ENCODE results near the gene MPZ. TPM values are rescaled to one million over a fixed set of nuclear protein-coding genes. Genes with fewer than 3 reads are reported as not detected.
"Not testable (repeated sequence)": the region's sequence is repeated elsewhere in the genome, so short reads cannot be mapped to it uniquely, and the experiment has no call there.

Gene MPZ
- total and polyA plus RNA-seq, 2 donors = 3.6 to 4.5 TPM

GRCh38 chr1:161330346-161330745 is 20.6 kb upstream of the MPZ start:
- no peak for DNase-seq (ENCODE audit: low read depth in 6 of 9, low spot score in 9 of 9)
- Histone ChIP-seq H3K36me3 (ENCODE audit: control insufficient read depth in 2 of 2, insufficient read depth in 2 of 2, low read length in 1 of 2) (peaks cover 29 to 61% of the 10 kb centered on the region in 2 donors), H3K27me3 (ENCODE audit: control insufficient read depth in 2 of 2, insufficient read depth in 1 of 2, low read length in 1 of 2) (no peaks in the 10 kb centered on the region), H3K9me3 (ENCODE audit: control insufficient read depth in 2 of 2, insufficient read depth in 1 of 2, low read length in 1 of 2) (no peaks in the 10 kb centered on the region), H3K27ac (ENCODE audit: low read depth in 1 of 2, low read length in 1 of 2) (no peak overlapping the region), H3K4me3 (ENCODE audit: low read length in 2 of 2) (no peak overlapping the region), H3K4me1 (ENCODE audit: control insufficient read depth in 2 of 2, insufficient read depth in 2 of 2, low read length in 2 of 2) (no peaks in the 10 kb centered on the region)
- WGBS = 97% methylated on average over 4 of the region's 4 CpGs

DNA sequence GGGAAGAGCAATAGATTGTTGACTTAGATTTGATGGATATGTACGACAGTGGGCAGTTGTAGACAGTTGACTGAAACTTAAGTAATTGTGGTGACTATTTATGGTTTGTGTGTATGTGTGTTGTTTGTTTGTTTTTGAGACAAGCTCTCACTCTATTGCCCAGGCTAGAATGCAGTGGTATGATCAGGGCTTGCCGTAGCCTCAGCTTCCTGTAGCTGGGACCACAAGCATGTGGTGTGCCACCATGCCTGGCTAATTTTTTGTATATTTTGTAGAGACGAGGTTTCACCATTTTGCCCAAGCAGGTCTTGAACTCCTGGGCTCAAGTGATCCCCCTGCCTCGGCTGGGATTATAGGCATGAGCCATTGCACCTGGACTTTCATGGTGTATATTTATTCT is 14.3 kb upstream of the MPZ start:
- Histone ChIP-seq H3K9me3 (ENCODE audit: control insufficient read depth in 2 of 2, insufficient read depth in 1 of 2, low read length in 1 of 2) (no peaks in the 10 kb centered on the region), H3K36me3 (ENCODE audit: control insufficient read depth in 2 of 2, insufficient read depth in 2 of 2, low read length in 1 of 2) (peaks cover 23 to 24% of the 10 kb centered on the region in 2 donors), H3K27me3 (ENCODE audit: control insufficient read depth in 2 of 2, insufficient read depth in 1 of 2, low read length in 1 of 2) (no peaks in the 10 kb centered on the region), H3K27ac (ENCODE audit: low read depth in 1 of 2, low read length in 1 of 2) (no peak overlapping the region), H3K4me3 (ENCODE audit: low read length in 2 of 2) (no peak overlapping the region), H3K4me1 (ENCODE audit: control insufficient read depth in 2 of 2, insufficient read depth in 2 of 2, low read length in 2 of 2) (no peaks in the 10 kb centered on the region)
- no peak for DNase-seq (ENCODE audit: low read depth in 6 of 9, low spot score in 9 of 9)
- WGBS = 71% methylated on average over 4 of the region's 4 CpGs

DNA sequence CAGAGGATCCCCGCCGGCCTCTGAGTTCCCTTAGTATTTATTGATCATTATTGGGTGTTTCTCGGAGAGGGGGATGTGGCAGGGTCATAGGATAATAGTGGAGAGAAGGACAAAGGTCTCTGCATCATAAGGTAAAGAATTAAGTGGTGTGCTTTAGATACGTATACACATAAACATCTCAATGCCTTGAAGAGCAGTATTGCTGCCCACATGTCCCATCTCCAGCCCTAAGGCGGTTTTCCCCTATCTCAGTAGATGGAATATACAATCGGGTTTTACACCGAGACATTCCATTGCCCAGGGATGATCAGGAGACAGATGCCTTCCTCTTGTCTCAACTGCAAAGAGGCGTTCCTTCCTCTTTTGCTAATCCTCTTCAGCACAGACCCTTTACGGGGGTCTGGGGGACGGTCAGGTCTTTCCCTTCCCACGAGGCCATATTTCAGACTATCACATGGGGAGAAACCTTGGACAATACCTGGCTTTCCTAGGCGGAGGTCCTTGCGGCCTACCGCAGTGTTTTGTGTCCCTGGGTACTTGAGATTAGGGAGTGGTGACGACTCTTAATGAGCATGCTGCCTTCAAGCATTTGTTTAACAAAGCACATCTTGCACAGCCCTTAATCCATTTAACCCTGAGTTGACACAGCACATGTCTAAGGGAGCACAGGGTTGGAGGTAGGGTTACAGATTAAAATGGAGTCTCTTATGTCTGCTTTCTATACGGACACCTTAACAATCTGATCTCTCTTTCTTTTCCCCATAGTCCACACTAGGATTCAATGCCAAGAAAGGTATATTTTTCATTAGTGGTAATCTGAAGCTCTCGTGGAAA is 6.3 kb upstream of the MPZ start:
- H3K4me1 ChIP-seq (ENCODE audit: control insufficient read depth in 2 of 2, insufficient read depth in 2 of 2, low read length in 2 of 2) = peaks cover 9 to 12% of the 10 kb centered on the region in 2 donors
- not testable (repeated sequence) for H3K36me3 ChIP-seq (ENCODE audit: control insufficient read depth in 2 of 2, insufficient read depth in 2 of 2, low read length in 1 of 2); H3K9me3 ChIP-seq (ENCODE audit: control insufficient read depth in 2 of 2, insufficient read depth in 1 of 2, low read length in 1 of 2); H3K4me3 ChIP-seq (ENCODE audit: low read length in 2 of 2); H3K27me3 ChIP-seq (ENCODE audit: control insufficient read depth in 2 of 2, insufficient read depth in 1 of 2, low read length in 1 of 2); DNase-seq (ENCODE audit: low read depth in 6 of 9, low spot score in 9 of 9); H3K27ac ChIP-seq (ENCODE audit: low read depth in 1 of 2, low read length in 1 of 2)
- 96% methylated on average over 17 of the region's 17 CpGs for WGBS

- no peaks in the 10 kb centered on the region for H3K9me3 ChIP-seq (ENCODE audit: control insufficient read depth in 2 of 2, insufficient read depth in 1 of 2, low read length in 1 of 2)
- under 1% methylated on average over 45 of the region's 45 CpGs for WGBS
- H3K36me3 ChIP-seq (ENCODE audit: control insufficient read depth in 2 of 2, insufficient read depth in 2 of 2, low read length in 1 of 2) = peaks cover 0 to under 1% of the 10 kb centered on the region in 2 donors
- H3K27ac ChIP-seq (ENCODE audit: low read depth in 1 of 2, low read length in 1 of 2) = peak within 1 kb of the TSS; percentile 91 to 92
- peak; percentile 75 to 95 (median 87) for DNase-seq (ENCODE audit: low read depth in 6 of 9, low spot score in 9 of 9)
- H3K4me3 ChIP-seq (ENCODE audit: low read length in 2 of 2) = peak within 1 kb of the TSS; percentile 77
- H3K27me3 ChIP-seq (ENCODE audit: control insufficient read depth in 2 of 2, insufficient read depth in 1 of 2, low read length in 1 of 2) = peaks cover 2 to 3% of the 10 kb centered on the region in 2 donors
- peaks cover 9 to 12% of the 10 kb centered on the region in 2 donors for H3K4me1 ChIP-seq (ENCODE audit: control insufficient read depth in 2 of 2, insufficient read depth in 2 of 2, low read length in 2 of 2)
These were observed 4.6 kb upstream of the MPZ start, which contains the start of gene SDHC for GRCh38 chr1:161314201-161314981. SDHC (plus strand) TSS chr1:161314381; CDS start chr1:161314406, 25 bp downstream.

DNA sequence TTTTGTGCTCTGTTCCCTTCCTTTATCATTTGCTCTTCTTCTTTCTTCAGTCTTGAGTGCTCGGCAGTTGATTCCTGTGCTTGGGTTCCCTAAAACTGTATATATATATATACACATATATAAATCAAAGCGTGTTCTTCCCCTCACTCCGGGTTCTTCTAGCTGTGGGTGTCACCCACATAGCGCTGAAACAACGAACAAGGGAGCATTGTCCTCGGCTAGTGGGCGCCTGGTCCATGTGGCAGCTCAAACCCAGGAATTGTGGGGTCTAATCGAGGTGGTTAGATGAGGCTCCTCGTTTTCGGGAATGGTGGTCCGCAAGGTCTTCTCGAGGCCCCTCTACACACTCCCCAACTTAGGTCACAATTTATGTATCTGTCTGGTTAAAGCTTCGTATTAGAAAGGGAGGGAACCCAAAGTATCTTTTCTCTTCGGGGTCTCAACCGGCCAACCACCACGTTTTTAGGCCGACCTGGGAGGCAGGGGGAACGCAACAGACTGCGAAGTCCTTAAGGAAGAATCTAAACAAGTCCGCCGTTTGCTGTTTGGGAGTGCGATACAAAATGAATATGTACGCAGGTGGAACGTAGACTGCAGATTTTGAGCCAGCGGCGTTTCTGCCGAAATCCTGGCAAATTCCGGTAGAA is 3.9 kb upstream of the MPZ start:
- Histone ChIP-seq H3K36me3 (ENCODE audit: control insufficient read depth in 2 of 2, insufficient read depth in 2 of 2, low read length in 1 of 2) (no peaks in the 10 kb centered on the region), H3K9me3 (ENCODE audit: control insufficient read depth in 2 of 2, insufficient read depth in 1 of 2, low read length in 1 of 2) (no peaks in the 10 kb centered on the region), H3K27me3 (ENCODE audit: control insufficient read depth in 2 of 2, insufficient read depth in 1 of 2, low read length in 1 of 2) (peaks cover 2 to 5% of the 10 kb centered on the region in 2 donors), H3K4me3 (ENCODE audit: low read length in 2 of 2) (peak overlapping the region; percentile 77), H3K27ac (ENCODE audit: low read depth in 1 of 2, low read length in 1 of 2) (peak overlapping the region; percentile 91 to 92), H3K4me1 (ENCODE audit: control insufficient read depth in 2 of 2, insufficient read depth in 2 of 2, low read length in 2 of 2) (peaks cover 9 to 12% of the 10 kb centered on the region in 2 donors)
- WGBS = 41% methylated on average over 28 of the region's 28 CpGs
- DNase-seq (ENCODE audit: low read depth in 6 of 9, low spot score in 9 of 9) = no peak

- no peaks in the 10 kb centered on the region for H3K36me3 ChIP-seq (ENCODE audit: control insufficient read depth in 2 of 2, insufficient read depth in 2 of 2, low read length in 1 of 2)
- DNase-seq (ENCODE audit: low read depth in 6 of 9, low spot score in 9 of 9) = no peak
- no peaks in the 10 kb centered on the region for H3K9me3 ChIP-seq (ENCODE audit: control insufficient read depth in 2 of 2, insufficient read depth in 1 of 2, low read length in 1 of 2)
- WGBS = 98% methylated on average over 4 of the region's 4 CpGs
- H3K27me3 ChIP-seq (ENCODE audit: control insufficient read depth in 2 of 2, insufficient read depth in 1 of 2, low read length in 1 of 2) = peaks cover 2 to 6% of the 10 kb centered on the region in 2 donors
- peaks cover 9 to 12% of the 10 kb centered on the region in 2 donors for H3K4me1 ChIP-seq (ENCODE audit: control insufficient read depth in 2 of 2, insufficient read depth in 2 of 2, low read length in 2 of 2)
- no peak overlapping the region for H3K4me3 ChIP-seq (ENCODE audit: low read length in 2 of 2)
- no peak overlapping the region for H3K27ac ChIP-seq (ENCODE audit: low read depth in 1 of 2, low read length in 1 of 2)
These were observed 1.9 kb upstream of the MPZ start for GRCh38 chr1:161311595-161312181.

DNA sequence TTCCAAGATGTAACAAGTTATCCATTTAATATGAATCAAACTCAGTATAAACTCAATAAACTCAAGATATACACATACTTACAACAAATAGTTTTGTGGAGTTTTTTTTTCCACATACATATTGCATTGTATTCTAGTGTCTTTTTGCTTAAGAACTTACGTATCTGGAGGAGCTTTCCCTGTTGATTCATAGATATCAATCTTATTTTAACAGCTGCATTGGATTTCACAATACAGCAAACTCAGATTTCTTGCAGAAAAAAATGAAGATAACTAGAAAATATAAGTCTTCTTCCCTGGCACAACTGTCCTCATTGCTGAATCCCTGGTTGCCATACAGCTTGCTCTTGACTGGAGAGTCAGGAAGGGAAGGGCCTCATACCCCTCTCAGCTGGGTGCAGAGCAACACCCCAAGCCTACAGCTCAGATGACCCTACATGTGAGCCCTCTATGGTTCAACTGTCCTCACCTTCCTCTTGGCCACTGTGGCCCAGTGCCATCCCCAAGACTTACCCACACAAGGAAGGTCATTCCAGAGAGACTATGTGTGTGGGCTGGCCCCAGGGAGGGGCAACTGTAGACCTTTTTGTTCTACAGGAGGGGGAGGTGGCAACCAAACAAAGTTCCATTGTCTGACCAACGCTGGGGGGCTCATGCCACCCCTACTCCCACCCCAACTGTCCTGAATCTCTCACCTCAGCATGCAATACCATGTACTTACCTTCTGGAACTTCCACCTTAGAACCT is 1.7 kb downstream of the MPZ start:
- peaks cover 8 to 13% of the 10 kb centered on the region in 2 donors for H3K4me1 ChIP-seq (ENCODE audit: control insufficient read depth in 2 of 2, insufficient read depth in 2 of 2, low read length in 2 of 2)
- no peak for DNase-seq (ENCODE audit: low read depth in 6 of 9, low spot score in 9 of 9)
- no peaks in the 10 kb centered on the region for H3K9me3 ChIP-seq (ENCODE audit: control insufficient read depth in 2 of 2, insufficient read depth in 1 of 2, low read length in 1 of 2)
- peaks cover 2 to 6% of the 10 kb centered on the region in 2 donors for H3K27me3 ChIP-seq (ENCODE audit: control insufficient read depth in 2 of 2, insufficient read depth in 1 of 2, low read length in 1 of 2)
- no peaks in the 10 kb centered on the region for H3K36me3 ChIP-seq (ENCODE audit: control insufficient read depth in 2 of 2, insufficient read depth in 2 of 2, low read length in 1 of 2)
- H3K27ac ChIP-seq (ENCODE audit: low read depth in 1 of 2, low read length in 1 of 2) = no peak overlapping the region
- WGBS = 77% methylated on average over 2 of the region's 2 CpGs
- no peak overlapping the region for H3K4me3 ChIP-seq (ENCODE audit: low read length in 2 of 2)

DNA sequence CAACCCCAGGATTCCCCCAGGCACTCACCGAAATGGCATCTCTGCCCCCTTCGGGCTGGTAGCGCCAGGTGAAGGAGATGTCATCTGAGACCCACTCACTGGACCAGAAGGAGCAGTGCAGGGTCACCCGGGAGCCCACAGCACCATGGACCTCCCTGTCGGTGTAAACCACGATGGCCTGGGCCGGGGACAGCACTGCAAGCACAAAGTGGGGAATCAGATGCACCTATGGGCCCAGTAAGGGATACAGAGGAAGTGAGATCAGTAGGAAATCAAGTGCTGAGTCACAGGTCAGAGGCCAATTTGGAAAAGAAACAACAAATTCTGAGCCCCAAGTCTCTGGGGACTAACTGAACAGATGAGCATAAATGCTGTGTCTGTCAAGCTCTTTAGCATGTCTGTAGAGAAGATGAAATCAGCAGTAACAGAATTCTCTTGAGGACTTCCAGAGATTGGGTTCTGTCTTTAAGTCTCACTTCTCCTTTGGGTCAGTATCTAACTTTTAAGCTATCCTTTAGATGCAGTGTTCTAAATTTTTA is 2.5 kb downstream of the MPZ start:
- 95% methylated on average over 7 of the region's 7 CpGs for WGBS
- Histone ChIP-seq H3K27ac (ENCODE audit: low read depth in 1 of 2, low read length in 1 of 2) (peak overlapping the region in 1 of 2 donors; percentile 26), H3K27me3 (ENCODE audit: control insufficient read depth in 2 of 2, insufficient read depth in 1 of 2, low read length in 1 of 2) (peaks cover 2 to 6% of the 10 kb centered on the region in 2 donors), H3K36me3 (ENCODE audit: control insufficient read depth in 2 of 2, insufficient read depth in 2 of 2, low read length in 1 of 2) (no peaks in the 10 kb centered on the region), H3K4me1 (ENCODE audit: control insufficient read depth in 2 of 2, insufficient read depth in 2 of 2, low read length in 2 of 2) (peaks cover 8 to 13% of the 10 kb centered on the region in 2 donors), H3K9me3 (ENCODE audit: control insufficient read depth in 2 of 2, insufficient read depth in 1 of 2, low read length in 1 of 2) (no peaks in the 10 kb centered on the region), H3K4me3 (ENCODE audit: low read length in 2 of 2) (no peak overlapping the region)
- DNase-seq (ENCODE audit: low read depth in 6 of 9, low spot score in 9 of 9) = peak in 1 of 9 donors; percentile 22

Measured in thymus (tissue), 11 donors.